Lower leg skin (tissue), 3 donors: Measurements from ENCODE around the gene COL9A2.

Source experiments
- POLR2A ChIP-seq, 2 donors: fragments of 450-650 bp; IDR thresholded peaks; one replicate each; pipeline ENCODE4 v1.6.1; 2016 to 2017; ENCODE audit warnings: antibody characterized with exemption in 2 of 2, mild to moderate bottlenecking in 1 of 2, moderate library complexity in 1 of 2
- TF ChIP-seq, protein P1 (sequence below), 3 donors: fragments of 450-650 bp; IDR thresholded peaks; one replicate each; pipeline ENCODE4 v1.5.1; 2016; ENCODE audit warnings: antibody characterized with exemption in 3 of 3, mild to moderate bottlenecking in 3 of 3, moderate library complexity in 2 of 3

DNA sequence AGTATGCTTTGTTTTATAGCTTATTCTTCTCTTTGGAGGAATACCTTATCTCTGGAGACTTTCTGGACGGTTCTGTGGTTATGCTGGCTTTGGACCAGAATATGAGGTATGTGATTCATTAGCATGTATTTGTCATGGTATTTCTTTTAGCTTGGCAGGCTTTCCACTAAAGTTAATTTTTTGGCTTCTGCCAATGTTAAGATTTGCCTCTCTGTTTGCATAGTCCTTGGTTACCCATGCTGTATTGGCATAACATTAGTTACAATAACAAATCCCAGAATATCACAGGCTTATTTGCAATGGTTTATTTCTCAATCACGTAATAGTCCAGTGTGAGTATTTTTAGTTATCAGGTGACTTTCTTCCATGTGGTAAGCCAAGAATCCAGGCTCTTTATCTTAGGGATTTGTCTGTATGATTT, 49.3 kb downstream of the COL9A2 start:
- no peak for TF ChIP-seq POLR2A (IDR thresholded peaks at IDR 0.05)
- TF ChIP-seq, protein P1, sequence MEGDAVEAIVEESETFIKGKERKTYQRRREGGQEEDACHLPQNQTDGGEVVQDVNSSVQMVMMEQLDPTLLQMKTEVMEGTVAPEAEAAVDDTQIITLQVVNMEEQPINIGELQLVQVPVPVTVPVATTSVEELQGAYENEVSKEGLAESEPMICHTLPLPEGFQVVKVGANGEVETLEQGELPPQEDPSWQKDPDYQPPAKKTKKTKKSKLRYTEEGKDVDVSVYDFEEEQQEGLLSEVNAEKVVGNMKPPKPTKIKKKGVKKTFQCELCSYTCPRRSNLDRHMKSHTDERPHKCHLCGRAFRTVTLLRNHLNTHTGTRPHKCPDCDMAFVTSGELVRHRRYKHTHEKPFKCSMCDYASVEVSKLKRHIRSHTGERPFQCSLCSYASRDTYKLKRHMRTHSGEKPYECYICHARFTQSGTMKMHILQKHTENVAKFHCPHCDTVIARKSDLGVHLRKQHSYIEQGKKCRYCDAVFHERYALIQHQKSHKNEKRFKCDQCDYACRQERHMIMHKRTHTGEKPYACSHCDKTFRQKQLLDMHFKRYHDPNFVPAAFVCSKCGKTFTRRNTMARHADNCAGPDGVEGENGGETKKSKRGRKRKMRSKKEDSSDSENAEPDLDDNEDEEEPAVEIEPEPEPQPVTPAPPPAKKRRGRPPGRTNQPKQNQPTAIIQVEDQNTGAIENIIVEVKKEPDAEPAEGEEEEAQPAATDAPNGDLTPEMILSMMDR (IDR thresholded peaks at IDR 0.05) = no peak
